ENCODE data around the gene LTN1. TPM values are rescaled to one million over a fixed set of nuclear protein-coding genes. Genes with fewer than 3 reads are reported as not detected.

The LTN1 gene
- polyA plus RNA-seq, 1 of the 3 experiments (the other 2 are of a cell fraction), result 3.2 TPM

DNA sequence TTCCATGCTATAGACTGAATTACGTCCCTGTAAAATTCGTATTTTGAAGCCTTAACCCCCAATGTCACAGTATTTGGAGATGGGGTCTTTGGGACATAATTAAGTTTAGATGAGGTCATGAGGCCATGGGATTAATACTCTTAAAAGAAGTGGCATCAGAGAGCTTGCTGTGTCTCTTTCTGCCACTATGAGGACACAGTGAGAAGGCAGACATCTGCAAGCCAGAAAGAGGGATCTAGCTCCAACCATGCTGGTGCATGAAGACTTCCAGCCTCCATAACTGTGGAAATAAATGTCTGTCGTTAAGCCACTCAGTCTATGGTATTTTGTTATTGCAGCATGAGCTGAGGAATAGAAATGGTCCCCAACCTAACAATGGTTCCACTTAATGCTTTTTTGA is 99.0 kb downstream of the LTN1 start:
- no peaks in the 10 kb centered on the region for H3K27me3 ChIP-seq (ENCODE audit: insufficient read depth)
- no peak for DNase-seq
- H3K4me3 ChIP-seq (ENCODE audit: low read depth in 2 of 2, low read length in 1 of 2), result no peak overlapping the region
- 56% methylated on average over 3 of the region's 3 CpGs for WGBS (ENCODE audit: low lambda C conversion rate)
- no peaks in the 10 kb centered on the region for H3K9me2 ChIP-seq
- no peaks in the 10 kb centered on the region for H3K4me1 ChIP-seq (ENCODE audit: control insufficient read depth in 1 of 2, insufficient read depth in 2 of 2, low read depth in 1 of 2, low read length in 1 of 2)
- no peaks in the 10 kb centered on the region for H3K79me2 ChIP-seq (ENCODE audit: insufficient read depth)
- no peaks in the 10 kb centered on the region for H3K9me3 ChIP-seq
- no peak overlapping the region for H3K27ac ChIP-seq (ENCODE audit: low read depth in 2 of 2, low read length in 1 of 2)
- H4K20me1 ChIP-seq (ENCODE audit: insufficient read depth), result no peaks in the 10 kb centered on the region
- ChIA-PET CTCF (interaction anchor here (0.9 to 1.6 kb wide), 2 partner anchors 30 to 41 kb away, joined by 3 to 4 read pairs; no protein-coding TSS in a partner anchor), POLR2A (no interaction called here)
- H2AFZ ChIP-seq (ENCODE audit: low read depth), result no peak overlapping the region
- H3F3A ChIP-seq (replicated peaks; ENCODE audit: insufficient read depth), result no peaks in the 10 kb centered on the region
- no peak for TF ChIP-seq RFX5 (IDR thresholded peaks at IDR 0.05; ENCODE audit: low read length)
- TF ChIP-seq, protein P1, sequence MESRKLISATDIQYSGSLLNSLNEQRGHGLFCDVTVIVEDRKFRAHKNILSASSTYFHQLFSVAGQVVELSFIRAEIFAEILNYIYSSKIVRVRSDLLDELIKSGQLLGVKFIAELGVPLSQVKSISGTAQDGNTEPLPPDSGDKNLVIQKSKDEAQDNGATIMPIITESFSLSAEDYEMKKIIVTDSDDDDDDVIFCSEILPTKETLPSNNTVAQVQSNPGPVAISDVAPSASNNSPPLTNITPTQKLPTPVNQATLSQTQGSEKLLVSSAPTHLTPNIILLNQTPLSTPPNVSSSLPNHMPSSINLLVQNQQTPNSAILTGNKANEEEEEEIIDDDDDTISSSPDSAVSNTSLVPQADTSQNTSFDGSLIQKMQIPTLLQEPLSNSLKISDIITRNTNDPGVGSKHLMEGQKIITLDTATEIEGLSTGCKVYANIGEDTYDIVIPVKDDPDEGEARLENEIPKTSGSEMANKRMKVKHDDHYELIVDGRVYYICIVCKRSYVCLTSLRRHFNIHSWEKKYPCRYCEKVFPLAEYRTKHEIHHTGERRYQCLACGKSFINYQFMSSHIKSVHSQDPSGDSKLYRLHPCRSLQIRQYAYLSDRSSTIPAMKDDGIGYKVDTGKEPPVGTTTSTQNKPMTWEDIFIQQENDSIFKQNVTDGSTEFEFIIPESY (IDR thresholded peaks at IDR 0.05; ENCODE audit: borderline replicate concordance, low read depth), result no peak
- no peak overlapping the region for H3K4me2 ChIP-seq
- H3K36me3 ChIP-seq (replicated peaks in 1 of 2; ENCODE audit: control insufficient read depth in 1 of 2, insufficient read depth in 2 of 2, low read length in 1 of 2), result no peaks in the 10 kb centered on the region
- H3K9ac ChIP-seq, result no peak overlapping the region

DNA sequence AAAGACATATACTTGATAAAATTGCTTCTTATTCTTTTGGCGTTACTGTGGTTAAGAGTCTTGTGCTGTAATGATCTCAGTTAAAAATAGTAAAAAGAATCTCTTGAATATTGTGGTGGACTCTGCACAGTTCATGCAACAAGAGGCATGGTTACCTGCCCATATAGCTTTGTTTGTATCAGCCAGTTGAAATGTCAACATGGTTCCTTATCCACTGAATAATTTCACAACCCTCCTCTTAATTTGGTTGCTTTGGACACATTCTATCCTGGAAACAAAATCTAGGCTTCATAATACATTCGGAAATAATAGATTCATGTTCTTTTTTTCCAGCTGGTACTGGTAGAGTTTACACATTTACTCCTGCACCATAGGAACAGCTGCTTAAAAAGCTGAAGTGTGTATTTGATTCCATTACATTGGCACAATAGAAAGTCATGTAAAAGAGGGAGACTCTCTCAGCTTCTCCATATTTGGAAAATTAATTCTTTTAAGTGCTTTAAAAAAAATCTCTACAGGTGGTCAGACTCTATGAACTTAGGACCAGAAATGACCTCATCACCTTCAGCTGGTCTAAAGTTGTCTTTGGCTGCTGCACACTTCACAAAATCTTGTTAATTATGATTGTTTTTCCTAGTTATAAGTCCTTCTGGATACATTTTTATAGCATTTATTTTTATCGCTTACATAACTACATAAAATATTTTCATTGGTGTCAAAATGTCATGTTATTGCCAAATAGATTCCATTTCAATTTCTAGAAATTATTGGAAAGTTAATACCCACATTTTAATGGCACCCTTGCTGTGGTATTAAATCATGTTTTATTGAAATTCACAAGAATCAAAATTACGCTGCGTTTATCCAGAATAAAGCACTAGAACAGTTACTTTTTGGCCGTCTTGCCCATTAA is 100.2 kb downstream of the LTN1 start:
- Histone ChIP-seq H3K27ac (ENCODE audit: low read depth in 2 of 2, low read length in 1 of 2) (no peak overlapping the region), H3K4me2 (no peak overlapping the region), H3K4me1 (ENCODE audit: control insufficient read depth in 1 of 2, insufficient read depth in 2 of 2, low read depth in 1 of 2, low read length in 1 of 2) (no peaks in the 10 kb centered on the region), H3K9me3 (no peaks in the 10 kb centered on the region), H3K4me3 (ENCODE audit: low read depth in 2 of 2, low read length in 1 of 2) (no peak overlapping the region), H3K36me3 (replicated peaks in 1 of 2; ENCODE audit: control insufficient read depth in 1 of 2, insufficient read depth in 2 of 2, low read length in 1 of 2) (no peaks in the 10 kb centered on the region), H3K79me2 (ENCODE audit: insufficient read depth) (no peaks in the 10 kb centered on the region), H3K27me3 (ENCODE audit: insufficient read depth) (no peaks in the 10 kb centered on the region), H3F3A (replicated peaks; ENCODE audit: insufficient read depth) (no peaks in the 10 kb centered on the region), H4K20me1 (ENCODE audit: insufficient read depth) (no peaks in the 10 kb centered on the region), H2AFZ (ENCODE audit: low read depth) (no peak overlapping the region), H3K9me2 (no peaks in the 10 kb centered on the region), H3K9ac (no peak overlapping the region)
- CTCF ChIA-PET, result interaction anchor here (0.9 to 1.6 kb wide), 2 partner anchors 31 to 43 kb away, joined by 3 to 4 read pairs; no protein-coding TSS in a partner anchor
- no peak for DNase-seq
- 64% methylated on average over 6 of the region's 6 CpGs for WGBS (ENCODE audit: low lambda C conversion rate)
- POLR2A ChIA-PET, result no interaction called here
- TF ChIP-seq SMC3 (IDR thresholded peaks at IDR 0.05; ENCODE audit: low read depth, low read length) (no peak), POLR2AphosphoS5 (IDR thresholded peaks at IDR 0.05; ENCODE audit: low read depth, low read length) (no peak), RAD21 (IDR thresholded peaks at IDR 0.05; ENCODE audit: low read length) (no peak), TEAD4 (IDR thresholded peaks at IDR 0.05; ENCODE audit: borderline replicate concordance, insufficient read depth) (no peak), EP300 (IDR thresholded peaks at IDR 0.05; ENCODE audit: borderline replicate concordance in 1 of 2, low read depth in 1 of 2, low read length in 1 of 2) (no peak), TAF1 (IDR thresholded peaks at IDR 0.05; ENCODE audit: borderline replicate concordance, low read depth, low read length) (no peak), SIN3A (IDR thresholded peaks at IDR 0.05; ENCODE audit: borderline replicate concordance, low read depth, low read length) (no peak), MXI1 (IDR thresholded peaks at IDR 0.05; ENCODE audit: low read depth, low read length) (no peak), MEF2A (IDR thresholded peaks at IDR 0.05; ENCODE audit: borderline replicate concordance, low read depth) (no peak), ELF1 (IDR thresholded peaks at IDR 0.05) (no peak), NFIC (IDR thresholded peaks at IDR 0.05; ENCODE audit: borderline replicate concordance) (no peak), FOSL2 (IDR thresholded peaks at IDR 0.05; ENCODE audit: borderline replicate concordance, low read depth) (no peak), TCF12 (IDR thresholded peaks at IDR 0.05) (no peak), GATA2 (CRISPR knock-in tag; IDR thresholded peaks at IDR 0.05) (no peak), RXRA (IDR thresholded peaks at IDR 0.05; ENCODE audit: borderline replicate concordance, low read depth) (no peak), EZH2phosphoT487 (IDR thresholded peaks at IDR 0.05; ENCODE audit: borderline replicate concordance, low read depth) (no peak), FOXM1 (IDR thresholded peaks at IDR 0.05; ENCODE audit: low read depth) (no peak), NRF1 (IDR thresholded peaks at IDR 0.05; ENCODE audit: low read depth, low read length) (no peak)
- TF ChIP-seq, protein P2, sequence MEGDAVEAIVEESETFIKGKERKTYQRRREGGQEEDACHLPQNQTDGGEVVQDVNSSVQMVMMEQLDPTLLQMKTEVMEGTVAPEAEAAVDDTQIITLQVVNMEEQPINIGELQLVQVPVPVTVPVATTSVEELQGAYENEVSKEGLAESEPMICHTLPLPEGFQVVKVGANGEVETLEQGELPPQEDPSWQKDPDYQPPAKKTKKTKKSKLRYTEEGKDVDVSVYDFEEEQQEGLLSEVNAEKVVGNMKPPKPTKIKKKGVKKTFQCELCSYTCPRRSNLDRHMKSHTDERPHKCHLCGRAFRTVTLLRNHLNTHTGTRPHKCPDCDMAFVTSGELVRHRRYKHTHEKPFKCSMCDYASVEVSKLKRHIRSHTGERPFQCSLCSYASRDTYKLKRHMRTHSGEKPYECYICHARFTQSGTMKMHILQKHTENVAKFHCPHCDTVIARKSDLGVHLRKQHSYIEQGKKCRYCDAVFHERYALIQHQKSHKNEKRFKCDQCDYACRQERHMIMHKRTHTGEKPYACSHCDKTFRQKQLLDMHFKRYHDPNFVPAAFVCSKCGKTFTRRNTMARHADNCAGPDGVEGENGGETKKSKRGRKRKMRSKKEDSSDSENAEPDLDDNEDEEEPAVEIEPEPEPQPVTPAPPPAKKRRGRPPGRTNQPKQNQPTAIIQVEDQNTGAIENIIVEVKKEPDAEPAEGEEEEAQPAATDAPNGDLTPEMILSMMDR (IDR thresholded peaks at IDR 0.05), result no peak
- TF ChIP-seq, protein P3, sequence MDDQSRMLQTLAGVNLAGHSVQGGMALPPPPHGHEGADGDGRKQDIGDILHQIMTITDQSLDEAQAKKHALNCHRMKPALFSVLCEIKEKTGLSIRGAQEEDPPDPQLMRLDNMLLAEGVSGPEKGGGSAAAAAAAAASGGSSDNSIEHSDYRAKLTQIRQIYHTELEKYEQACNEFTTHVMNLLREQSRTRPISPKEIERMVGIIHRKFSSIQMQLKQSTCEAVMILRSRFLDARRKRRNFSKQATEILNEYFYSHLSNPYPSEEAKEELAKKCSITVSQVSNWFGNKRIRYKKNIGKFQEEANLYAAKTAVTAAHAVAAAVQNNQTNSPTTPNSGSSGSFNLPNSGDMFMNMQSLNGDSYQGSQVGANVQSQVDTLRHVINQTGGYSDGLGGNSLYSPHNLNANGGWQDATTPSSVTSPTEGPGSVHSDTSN (IDR thresholded peaks at IDR 0.05), result no peak

All from SK-N-SH (cell line).